A673 (cell line): ENCODE measurements around the gene PAQR7. TPM values are rescaled to one million over a fixed set of nuclear protein-coding genes. Genes with fewer than 3 reads are reported as not detected.

Source experiments
- BruUV-seq: library from RNA; stranded (reverse); fragments of 400-500 nt; replicated peaks from 2 replicates; lab custom pipeline; 2021; lab: Mats Ljungman, UMichigan
- CTCF ChIA-PET: fragments of 300-600 bp; sonication (Branson Sonifier 250); formaldehyde crosslinking; loops from one replicate; lab custom pipeline; 2022; ENCODE audit warnings: antibody characterized with exemption; lab: Charles Lee
- POLR2A ChIA-PET: fragments of 300-600 bp; sonication (Branson Sonifier 250); formaldehyde crosslinking; loops from one replicate; lab custom pipeline; 2022; ENCODE audit warnings: antibody characterized with exemption; ENCODE audit not compliant: low non-redundant PET; lab: Charles Lee
- DNase-seq: peaks from one replicate; pipeline ENCODE4 v3.0.0-alpha.2; 2015; ENCODE audit warnings: low spot score
- H3K27ac ChIP-seq: fragments of 200-600 bp; sonication (generic); 2 replicates; pipeline ENCODE4 v1.5.1; 2016; ENCODE audit warnings: mixed run types, low read depth, mild to moderate bottlenecking, mixed read lengths, antibody characterized with exemption, low read length; ENCODE audit not compliant: poor library complexity, severe bottlenecking
- H3K27me3 ChIP-seq: fragments of 200-600 bp; sonication (generic); replicated peaks from 2 replicates; pipeline ENCODE4 v1.6.1; 2017; ENCODE audit warnings: mixed run types, low read depth, mild to moderate bottlenecking, mixed read lengths, antibody characterized with exemption, low read length; ENCODE audit not compliant: insufficient read depth, poor library complexity
- H3K36me3 ChIP-seq: fragments of 200-600 bp; sonication (generic); 2 replicates; pipeline ENCODE4 v1.6.1; 2016; ENCODE audit warnings: mixed run types, mild to moderate bottlenecking, mixed read lengths, antibody characterized with exemption, low read length; ENCODE audit not compliant: insufficient read depth, poor library complexity, severe bottlenecking
- H3K4me1 ChIP-seq: fragments of 200-600 bp; sonication (generic); 2 replicates; pipeline ENCODE4 v1.6.1; 2017; ENCODE audit warnings: mixed run types, mild to moderate bottlenecking, mixed read lengths, antibody characterized with exemption, low read length; ENCODE audit not compliant: insufficient read depth, poor library complexity, severe bottlenecking
- H3K4me3 ChIP-seq: fragments of 200-600 bp; sonication (generic); 2 replicates; pipeline ENCODE4 v1.5.1; 2016; ENCODE audit warnings: low read depth, mixed run types, mild to moderate bottlenecking, mixed read lengths, low read length; ENCODE audit not compliant: poor library complexity, severe bottlenecking
- H3K9me3 ChIP-seq: fragments of 200-600 bp; sonication (generic); 2 replicates; pipeline ENCODE4 v1.6.1; 2016; ENCODE audit warnings: mixed run types, low read depth, mild to moderate bottlenecking, mixed read lengths, antibody characterized with exemption, low read length; ENCODE audit not compliant: poor library complexity, severe bottlenecking
- EZH2 ChIP-seq: fragments of 200-600 bp; sonication (generic); IDR thresholded peaks from 2 replicates; pipeline ENCODE4 v1.6.1; 2017; ENCODE audit warnings: borderline replicate concordance, low read depth, mild to moderate bottlenecking, mixed read lengths, antibody characterized with exemption, low read length; ENCODE audit not compliant: poor library complexity, severe bottlenecking
- intact Hi-C: fragments of 100-400 bp; cut with micrococcal nuclease; formaldehyde crosslinking; loops from one replicate; pipeline ENCODE4 v1.10.0; 2022; ENCODE audit not compliant: unreplicated experiment
- total RNA-seq: library from RNA; stranded (reverse); gene quantifications from 2 replicates; pipeline ENCODE4 v1.2.3, GENCODE V29; 2021
- TF ChIP-seq, protein P1 (sequence below): fragments of 300-800, 200-600 bp; sonication (generic); conservative IDR thresholded peaks from 2 replicates; pipeline ENCODE4 v1.5.1; 2017; ENCODE audit warnings: low read depth, mild to moderate bottlenecking, antibody characterized with exemption, low read length, moderate library complexity, mixed read lengths

The PAQR7 gene
- total RNA-seq, 1 experiment from 2014 or later = 2.9 TPM

DNA sequence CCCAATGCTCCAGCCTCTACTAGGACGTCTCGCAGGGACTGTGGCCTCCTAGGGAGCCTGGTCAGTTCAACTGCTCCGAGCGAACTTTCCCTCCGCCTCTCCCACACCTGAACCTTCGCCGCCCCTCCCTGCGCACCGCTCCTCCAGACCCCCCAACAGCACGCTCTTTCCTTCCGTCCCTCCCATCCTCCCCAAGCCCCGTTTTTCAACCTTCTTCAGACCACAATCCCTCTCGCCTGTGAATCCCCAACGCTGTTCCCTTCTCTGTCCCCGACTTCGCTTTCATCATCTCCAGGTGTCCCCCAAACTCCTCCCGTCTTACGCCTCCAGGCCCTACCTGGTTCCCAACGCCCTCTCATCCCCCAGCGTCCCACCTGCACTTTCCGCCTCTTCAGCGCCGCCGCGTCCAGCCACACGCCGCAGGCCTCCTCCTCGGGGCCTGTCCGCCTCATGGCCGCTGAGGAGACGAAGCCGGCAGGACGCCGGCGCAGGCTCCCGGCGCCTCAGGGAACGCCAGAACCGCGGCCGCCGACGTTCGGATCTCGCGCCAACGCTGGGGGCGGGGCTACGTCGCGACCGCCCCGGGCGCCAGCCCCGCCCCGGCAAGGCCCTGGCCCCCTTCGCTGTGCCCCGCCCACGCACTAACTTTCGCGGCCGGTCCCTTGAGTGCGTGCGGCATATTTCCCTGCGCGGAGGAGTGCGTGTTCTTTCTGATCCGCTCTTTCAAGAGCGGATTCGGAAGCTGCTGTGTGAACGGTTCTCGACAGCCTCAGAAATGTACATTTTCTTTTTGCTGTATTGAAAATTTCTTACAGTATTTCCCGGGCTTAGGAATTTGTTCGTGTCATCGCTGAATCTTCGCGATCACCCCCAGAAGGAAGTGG lies 16.4 kb downstream of the PAQR7 start, which contains the start of gene AUNIP:
Gene AUNIP, minus strand, starts transcription at position 552 of the 884 bp plus-strand sequence. Its CDS starts 100 bp downstream, at position 452.
- H3K27ac ChIP-seq = peak within 1 kb of the TSS; percentile 87
- POLR2A ChIA-PET = no interaction called here
- intact Hi-C loops = no loop called here
- H3K36me3 ChIP-seq = no peaks in the 10 kb centered on the region
- no TSS peak for BruUV-seq
- peak within 1 kb of the TSS; percentile 86 for H3K4me3 ChIP-seq
- CTCF ChIA-PET = no interaction called here
- H3K27me3 ChIP-seq = no peaks in the 10 kb centered on the region
- peaks cover 7% of the 10 kb centered on the region for H3K4me1 ChIP-seq
- no peaks in the 10 kb centered on the region for H3K9me3 ChIP-seq
- TF ChIP-seq, protein P1, sequence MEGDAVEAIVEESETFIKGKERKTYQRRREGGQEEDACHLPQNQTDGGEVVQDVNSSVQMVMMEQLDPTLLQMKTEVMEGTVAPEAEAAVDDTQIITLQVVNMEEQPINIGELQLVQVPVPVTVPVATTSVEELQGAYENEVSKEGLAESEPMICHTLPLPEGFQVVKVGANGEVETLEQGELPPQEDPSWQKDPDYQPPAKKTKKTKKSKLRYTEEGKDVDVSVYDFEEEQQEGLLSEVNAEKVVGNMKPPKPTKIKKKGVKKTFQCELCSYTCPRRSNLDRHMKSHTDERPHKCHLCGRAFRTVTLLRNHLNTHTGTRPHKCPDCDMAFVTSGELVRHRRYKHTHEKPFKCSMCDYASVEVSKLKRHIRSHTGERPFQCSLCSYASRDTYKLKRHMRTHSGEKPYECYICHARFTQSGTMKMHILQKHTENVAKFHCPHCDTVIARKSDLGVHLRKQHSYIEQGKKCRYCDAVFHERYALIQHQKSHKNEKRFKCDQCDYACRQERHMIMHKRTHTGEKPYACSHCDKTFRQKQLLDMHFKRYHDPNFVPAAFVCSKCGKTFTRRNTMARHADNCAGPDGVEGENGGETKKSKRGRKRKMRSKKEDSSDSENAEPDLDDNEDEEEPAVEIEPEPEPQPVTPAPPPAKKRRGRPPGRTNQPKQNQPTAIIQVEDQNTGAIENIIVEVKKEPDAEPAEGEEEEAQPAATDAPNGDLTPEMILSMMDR = no peak
- TF ChIP-seq EZH2 = no peak
- DNase-seq = peak; percentile 95

DNA sequence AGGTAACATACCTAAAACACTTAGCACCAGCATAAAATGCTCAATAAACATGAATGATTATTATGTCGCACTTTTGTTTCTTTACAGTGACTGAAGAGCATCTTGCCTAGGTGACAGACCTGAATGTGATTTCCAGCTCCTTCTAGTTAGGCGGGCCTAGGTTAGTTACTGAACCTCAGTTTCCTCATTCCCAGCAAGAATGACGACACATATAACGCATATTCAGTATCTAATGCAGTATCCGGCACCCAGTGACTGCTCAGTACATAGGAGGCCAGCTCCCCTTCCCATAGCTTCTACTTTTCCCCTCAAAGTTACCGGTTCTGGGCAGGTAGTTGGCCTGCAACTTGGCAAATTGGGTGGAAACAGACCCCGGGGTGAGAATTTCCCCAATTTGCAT lies 17.0 kb downstream of the PAQR7 start:
- BruUV-seq = TSS peak; percentile 49

DNA sequence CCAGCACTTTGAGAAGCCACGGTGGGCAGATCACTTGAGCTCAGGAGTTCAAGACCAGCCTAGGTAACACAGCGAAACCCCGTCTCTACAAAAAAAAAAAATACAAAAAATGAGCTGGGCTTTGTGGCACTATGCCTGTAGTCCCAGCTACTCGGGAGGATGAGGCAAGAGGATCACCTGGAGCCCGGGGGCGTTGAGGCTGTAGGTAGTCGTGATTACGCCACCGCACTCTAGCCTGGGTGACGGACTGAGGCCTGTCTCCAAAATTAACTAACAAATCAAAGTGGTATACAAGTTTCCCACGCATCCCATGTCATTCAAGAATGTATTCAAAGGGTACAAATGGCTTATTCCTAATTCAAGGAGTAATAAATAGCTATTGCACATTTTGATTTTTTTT lies 18.7 kb downstream of the PAQR7 start:
- no peaks in the 10 kb centered on the region for H3K9me3 ChIP-seq
- BruUV-seq = TSS peak; percentile 14
- ChIA-PET POLR2A (no interaction called here), CTCF (no interaction called here)
- no peak for DNase-seq
- no peak for TF ChIP-seq EZH2
- TF ChIP-seq, protein P1 = no peak
- intact Hi-C loops = no loop called here
- H3K4me1 ChIP-seq = peaks cover 7% of the 10 kb centered on the region
- no peak overlapping the region for H3K4me3 ChIP-seq
- H3K27ac ChIP-seq = no peak overlapping the region
- no peaks in the 10 kb centered on the region for H3K27me3 ChIP-seq
- no peaks in the 10 kb centered on the region for H3K36me3 ChIP-seq

More for the DNA sequence above, 17.0 kb downstream of the PAQR7 start:
- Histone ChIP-seq H3K27ac (peak overlapping the region; percentile 87), H3K4me1 (peaks cover 7% of the 10 kb centered on the region), H3K9me3 (no peaks in the 10 kb centered on the region), H3K4me3 (peak overlapping the region; percentile 86), H3K27me3 (no peaks in the 10 kb centered on the region), H3K36me3 (no peaks in the 10 kb centered on the region)
- intact Hi-C loops = no loop called here
- ChIA-PET CTCF (interaction anchor here (0.6 kb wide), 1 partner anchor 10 kb away, joined by 4 read pairs; no protein-coding TSS in a partner anchor), POLR2A (no interaction called here)
- no peak for DNase-seq
- no peak for TF ChIP-seq EZH2
- TF ChIP-seq, protein P1 = no peak
